ENCODE results near the gene PAX8. TPM values are rescaled to one million over a fixed set of nuclear protein-coding genes. Genes with fewer than 3 reads are reported as not detected.

Gene PAX8
- total and polyA plus RNA-seq, 4 donors = 0.28 to 5.9 (median 2.3) TPM

DNA sequence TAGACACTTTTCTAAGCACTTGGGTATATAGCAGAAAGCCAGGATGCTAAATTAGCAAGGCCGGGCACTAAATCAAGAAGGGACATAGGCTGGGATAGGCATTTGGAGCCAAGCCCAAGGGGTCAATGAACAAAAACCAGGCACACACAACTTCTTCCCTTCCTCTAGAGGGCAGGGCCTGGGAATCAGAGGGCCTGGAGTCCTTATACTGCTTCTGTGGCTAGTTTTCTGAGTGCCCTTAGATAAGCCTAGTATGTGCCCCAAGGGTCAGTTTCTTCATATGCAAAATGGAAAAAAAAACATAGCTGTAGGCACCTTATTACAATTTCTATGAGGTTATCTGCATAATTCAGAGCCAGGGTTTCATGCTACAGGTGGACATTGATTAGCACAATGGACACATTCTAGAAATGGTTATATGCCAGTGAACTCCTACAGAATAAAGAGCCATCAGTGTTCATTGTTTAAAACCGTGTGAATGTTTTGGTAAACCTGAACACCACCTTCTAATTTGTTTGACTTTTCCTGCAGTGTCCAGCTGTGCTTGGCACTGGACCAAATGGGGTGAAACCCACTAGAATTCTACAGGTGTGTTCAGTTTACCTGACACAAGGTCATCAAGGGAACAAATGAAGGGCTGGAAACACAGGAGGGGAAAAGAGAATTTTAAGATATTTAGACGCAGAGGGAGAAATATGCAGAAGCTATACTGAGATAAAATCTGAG lies 49.6 kb downstream of the PAX8 start:
- no peaks in the 10 kb centered on the region for H3K36me3 ChIP-seq (ENCODE audit: control insufficient read depth in 4 of 4, insufficient read depth in 4 of 4, low read length in 4 of 4)
- DNase-seq (no peak), ATAC-seq (ENCODE audit: insufficient read depth, low FRiP score) (no peak)
- TF ChIP-seq, protein P1, sequence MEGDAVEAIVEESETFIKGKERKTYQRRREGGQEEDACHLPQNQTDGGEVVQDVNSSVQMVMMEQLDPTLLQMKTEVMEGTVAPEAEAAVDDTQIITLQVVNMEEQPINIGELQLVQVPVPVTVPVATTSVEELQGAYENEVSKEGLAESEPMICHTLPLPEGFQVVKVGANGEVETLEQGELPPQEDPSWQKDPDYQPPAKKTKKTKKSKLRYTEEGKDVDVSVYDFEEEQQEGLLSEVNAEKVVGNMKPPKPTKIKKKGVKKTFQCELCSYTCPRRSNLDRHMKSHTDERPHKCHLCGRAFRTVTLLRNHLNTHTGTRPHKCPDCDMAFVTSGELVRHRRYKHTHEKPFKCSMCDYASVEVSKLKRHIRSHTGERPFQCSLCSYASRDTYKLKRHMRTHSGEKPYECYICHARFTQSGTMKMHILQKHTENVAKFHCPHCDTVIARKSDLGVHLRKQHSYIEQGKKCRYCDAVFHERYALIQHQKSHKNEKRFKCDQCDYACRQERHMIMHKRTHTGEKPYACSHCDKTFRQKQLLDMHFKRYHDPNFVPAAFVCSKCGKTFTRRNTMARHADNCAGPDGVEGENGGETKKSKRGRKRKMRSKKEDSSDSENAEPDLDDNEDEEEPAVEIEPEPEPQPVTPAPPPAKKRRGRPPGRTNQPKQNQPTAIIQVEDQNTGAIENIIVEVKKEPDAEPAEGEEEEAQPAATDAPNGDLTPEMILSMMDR (IDR thresholded peaks at IDR 0.05; ENCODE audit: control extremely low read depth, extremely low read depth) = no peak
- H3K27ac ChIP-seq (ENCODE audit: low read depth in 1 of 2, low read length in 1 of 2) = no peak overlapping the region
- no peaks in the 10 kb centered on the region for H3K9me3 ChIP-seq (ENCODE audit: control insufficient read depth in 4 of 4, insufficient read depth in 3 of 4, low read length in 3 of 4)
- 66 to 74% methylated on average over 3 of the region's 3 CpGs for WGBS, 2 donors
- no peak overlapping the region for H3K4me3 ChIP-seq
- H3K27me3 ChIP-seq (ENCODE audit: control insufficient read depth in 3 of 3, insufficient read depth in 3 of 3, low read length in 2 of 3) = no peaks in the 10 kb centered on the region
- H3K9ac ChIP-seq (ENCODE audit: insufficient read depth in 1 of 2, low read length in 2 of 2) = no peak overlapping the region
- H3K4me1 ChIP-seq (ENCODE audit: control insufficient read depth in 5 of 5, insufficient read depth in 5 of 5, low read length in 5 of 5) = peaks cover 0 to 14% (median 0%) of the 10 kb centered on the region in 5 donors

DNA sequence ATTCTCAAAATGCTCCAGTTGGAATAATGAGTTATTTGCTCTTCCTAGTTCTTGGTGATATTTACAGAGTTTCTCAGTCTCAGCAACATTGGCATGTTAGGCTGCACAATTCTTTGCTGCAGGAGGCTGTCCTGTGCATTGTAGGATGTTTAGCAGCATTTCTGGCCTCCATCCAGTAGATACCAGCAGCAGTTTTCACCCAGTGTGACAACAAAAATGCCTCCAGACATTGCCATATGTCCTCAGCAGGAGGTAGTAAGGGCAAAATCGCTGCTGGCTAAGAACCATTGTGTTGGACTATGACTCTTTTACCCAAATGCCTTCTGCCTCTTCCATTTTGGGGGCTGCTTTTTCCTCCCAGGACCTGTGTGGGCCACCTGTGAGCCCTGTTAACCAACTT lies 50.4 kb downstream of the PAX8 start:
- no peaks in the 10 kb centered on the region for H3K27me3 ChIP-seq (ENCODE audit: control insufficient read depth in 3 of 3, insufficient read depth in 3 of 3, low read length in 2 of 3)
- H3K9ac ChIP-seq (ENCODE audit: insufficient read depth in 1 of 2, low read length in 2 of 2) = no peak overlapping the region
- no peak overlapping the region for H3K27ac ChIP-seq (ENCODE audit: low read depth in 1 of 2, low read length in 1 of 2)
- WGBS, 2 donors = 93 to 98% methylated on average over 1 of the region's 1 CpG
- DNase-seq = no peak
- ATAC-seq (ENCODE audit: insufficient read depth, low FRiP score) = no peak
- peaks cover 0 to 14% (median 0%) of the 10 kb centered on the region in 5 donors for H3K4me1 ChIP-seq (ENCODE audit: control insufficient read depth in 5 of 5, insufficient read depth in 5 of 5, low read length in 5 of 5)
- H3K4me3 ChIP-seq = no peak overlapping the region
- H3K9me3 ChIP-seq (ENCODE audit: control insufficient read depth in 4 of 4, insufficient read depth in 3 of 4, low read length in 3 of 4) = no peaks in the 10 kb centered on the region
- no peaks in the 10 kb centered on the region for H3K36me3 ChIP-seq (ENCODE audit: control insufficient read depth in 4 of 4, insufficient read depth in 4 of 4, low read length in 4 of 4)
- TF ChIP-seq, protein P1 (IDR thresholded peaks at IDR 0.05; ENCODE audit: control extremely low read depth, extremely low read depth) = no peak

DNA sequence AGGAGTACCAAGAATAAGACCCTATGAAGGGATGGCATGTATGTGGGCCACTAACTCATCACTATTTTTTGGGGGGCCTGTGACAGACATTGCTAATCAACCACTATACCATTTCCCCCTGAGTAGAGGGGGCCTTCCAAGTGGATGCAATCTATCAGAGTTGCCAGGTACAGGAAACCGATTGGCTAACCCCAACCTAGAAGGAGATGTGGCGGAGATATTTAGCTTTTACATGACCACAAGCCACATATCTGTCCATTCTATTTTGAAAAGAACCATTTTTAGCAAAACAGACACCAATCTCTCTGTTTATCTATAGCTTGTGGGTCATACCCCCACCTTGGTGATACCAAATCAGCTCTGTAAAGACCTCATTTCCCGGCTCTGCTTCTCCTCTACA lies 51.0 kb downstream of the PAX8 start:
- H3K9ac ChIP-seq (ENCODE audit: insufficient read depth in 1 of 2, low read length in 2 of 2) = no peak overlapping the region
- no peaks in the 10 kb centered on the region for H3K9me3 ChIP-seq (ENCODE audit: control insufficient read depth in 4 of 4, insufficient read depth in 3 of 4, low read length in 3 of 4)
- no peak overlapping the region for H3K4me3 ChIP-seq
- H3K4me1 ChIP-seq (ENCODE audit: control insufficient read depth in 5 of 5, insufficient read depth in 5 of 5, low read length in 5 of 5) = peaks cover 0 to 14% (median 0%) of the 10 kb centered on the region in 5 donors
- ATAC-seq (ENCODE audit: insufficient read depth, low FRiP score) = peak; percentile 3
- TF ChIP-seq, protein P1 (IDR thresholded peaks at IDR 0.05; ENCODE audit: control extremely low read depth, extremely low read depth) = no peak
- DNase-seq = no peak
- no peaks in the 10 kb centered on the region for H3K36me3 ChIP-seq (ENCODE audit: control insufficient read depth in 4 of 4, insufficient read depth in 4 of 4, low read length in 4 of 4)
- no peak overlapping the region for H3K27ac ChIP-seq (ENCODE audit: low read depth in 1 of 2, low read length in 1 of 2)
- 40 to 73% methylated on average over 3 of the region's 3 CpGs for WGBS, 2 donors
- H3K27me3 ChIP-seq (ENCODE audit: control insufficient read depth in 3 of 3, insufficient read depth in 3 of 3, low read length in 2 of 3) = no peaks in the 10 kb centered on the region
